ENCODE results near the gene PATL1. TPM values are rescaled to one million over a fixed set of nuclear protein-coding genes. Genes with fewer than 3 reads are reported as not detected.

The PATL1 gene
- total RNA-seq, 1 donor, result 19.1 TPM

GRCh38 chr11:59601788-59602187 is 67.0 kb downstream of the PATL1 start:
- TF ChIP-seq CTCF (IDR thresholded peaks at IDR 0.05; ENCODE audit: insufficient read depth, low read length), result no peak
- no peak for DNase-seq (ENCODE audit: low read depth)
- no peak overlapping the region for H3K4me3 ChIP-seq (ENCODE audit: low read depth, low read length)

DNA sequence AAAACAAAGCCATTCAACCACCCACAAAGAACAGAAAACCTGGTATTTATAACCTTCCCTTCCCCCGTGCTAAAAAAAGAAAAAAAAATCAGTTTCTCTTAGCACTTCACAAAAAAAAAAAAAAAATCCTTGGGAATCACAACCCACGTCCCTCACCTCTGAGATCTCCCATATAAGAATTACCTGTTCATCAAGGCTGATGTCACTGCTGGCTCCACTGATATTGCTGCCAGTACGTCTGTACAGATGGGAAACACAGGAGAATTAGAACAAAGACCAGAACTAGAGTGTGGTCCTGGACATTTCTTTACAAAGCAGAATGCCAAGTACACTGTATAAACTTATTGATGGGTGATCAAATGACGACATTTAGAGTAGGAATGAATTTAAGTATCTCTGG is 68.2 kb downstream of the PATL1 start:
- no peak for DNase-seq (ENCODE audit: low read depth)
- no peak for TF ChIP-seq CTCF (IDR thresholded peaks at IDR 0.05; ENCODE audit: insufficient read depth, low read length)
- H3K4me3 ChIP-seq (ENCODE audit: low read depth, low read length), result no peak overlapping the region

DNA sequence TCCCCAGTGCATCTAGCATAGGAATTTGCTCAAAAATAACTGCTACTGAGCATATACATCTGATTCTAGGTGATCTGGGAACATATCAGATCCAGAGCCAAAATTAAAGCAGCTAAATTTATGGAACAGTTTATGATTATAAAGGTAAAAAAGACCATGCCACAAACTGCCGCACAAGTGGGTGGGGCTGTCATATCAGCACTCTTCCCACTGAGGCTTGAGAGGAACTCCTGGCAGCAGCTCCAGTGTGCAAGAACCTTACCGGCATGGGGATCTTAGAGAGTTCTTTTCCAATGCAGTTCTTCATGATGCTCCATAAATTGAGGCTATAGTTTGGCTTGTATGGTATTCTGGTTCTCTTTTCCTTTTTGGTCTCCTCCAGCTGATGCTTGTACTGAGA is 68.6 kb downstream of the PATL1 start:
- no peak overlapping the region for H3K4me3 ChIP-seq (ENCODE audit: low read depth, low read length)
- DNase-seq (ENCODE audit: low read depth), result no peak
- no peak for TF ChIP-seq CTCF (IDR thresholded peaks at IDR 0.05; ENCODE audit: insufficient read depth, low read length)

GRCh38 chr11:59598961-59599360 is 69.9 kb downstream of the PATL1 start:
- no peak for DNase-seq (ENCODE audit: low read depth)
- TF ChIP-seq CTCF (IDR thresholded peaks at IDR 0.05; ENCODE audit: insufficient read depth, low read length), result no peak

More at GRCh38 chr11:59598961-59599360, 69.9 kb downstream of the PATL1 start:
- no peak overlapping the region for H3K4me3 ChIP-seq (ENCODE audit: low read depth, low read length)

Small RNAs within 50 kb of the gene (small RNA-seq; reads per million reads assigned to genes)
- not detected for gene MIR3162

Other genes with a start within 250 kb of the PATL1 start
- under 0.01 TPM in 1 of 2 replicates, not detected in the other for gene OR5A2, start 242.6 kb downstream of the PATL1 start, total RNA-seq (ENCODE audit: low replicate concordance)
- not detected in 2 replicates for gene OR5A1, start 232.6 kb downstream of the PATL1 start, total RNA-seq (ENCODE audit: low replicate concordance)
- not detected in 2 replicates for gene OR4D6, start 212.1 kb downstream of the PATL1 start, total RNA-seq (ENCODE audit: low replicate concordance)
- gene OR4D10, start 195.7 kb downstream of the PATL1 start, total RNA-seq (ENCODE audit: low replicate concordance), result not detected in 2 replicates
- gene OR4D11, start 165.5 kb downstream of the PATL1 start, total RNA-seq (ENCODE audit: low replicate concordance), result not detected in 2 replicates
- not detected in 2 replicates for gene OR4D9, start 157.5 kb downstream of the PATL1 start, total RNA-seq (ENCODE audit: low replicate concordance)
- gene OSBP, start 53.3 kb downstream of the PATL1 start, total RNA-seq (ENCODE audit: low replicate concordance), result 27.3 and 35.5 TPM in 2 replicates
- gene OR10V1, start 44.8 kb upstream of the PATL1 start, total RNA-seq (ENCODE audit: low replicate concordance), result not detected in 2 replicates
- 17.9 and 69.6 TPM in 2 replicates for gene STX3, start 86.3 kb upstream of the PATL1 start, total RNA-seq (ENCODE audit: low replicate concordance)
- 25.7 and 29.3 TPM in 2 replicates for gene MRPL16, start 141.7 kb upstream of the PATL1 start, total RNA-seq (ENCODE audit: low replicate concordance)
- not detected in 2 replicates for gene CBLIF, start 176.5 kb upstream of the PATL1 start, total RNA-seq (ENCODE audit: low replicate concordance)
- gene TCN1, start 197.4 kb upstream of the PATL1 start, total RNA-seq (ENCODE audit: low replicate concordance), result not detected in 2 replicates
- gene OOSP3, start 209.7 kb upstream of the PATL1 start, total RNA-seq (ENCODE audit: low replicate concordance), result not detected in 2 replicates